ENCODE data around the gene ESAM.

The ESAM gene

GRCh38 chr11:124753624-124754023, 8.5 kb downstream of the ESAM start:
- no peak for DNase-seq (ENCODE audit: extremely low read depth in 1 of 2, low read depth in 1 of 2)

- no peak for DNase-seq (ENCODE audit: extremely low read depth in 1 of 2, low read depth in 1 of 2)
Observed at GRCh38 chr11:124753205-124753604, 8.9 kb downstream of the ESAM start.

DNA sequence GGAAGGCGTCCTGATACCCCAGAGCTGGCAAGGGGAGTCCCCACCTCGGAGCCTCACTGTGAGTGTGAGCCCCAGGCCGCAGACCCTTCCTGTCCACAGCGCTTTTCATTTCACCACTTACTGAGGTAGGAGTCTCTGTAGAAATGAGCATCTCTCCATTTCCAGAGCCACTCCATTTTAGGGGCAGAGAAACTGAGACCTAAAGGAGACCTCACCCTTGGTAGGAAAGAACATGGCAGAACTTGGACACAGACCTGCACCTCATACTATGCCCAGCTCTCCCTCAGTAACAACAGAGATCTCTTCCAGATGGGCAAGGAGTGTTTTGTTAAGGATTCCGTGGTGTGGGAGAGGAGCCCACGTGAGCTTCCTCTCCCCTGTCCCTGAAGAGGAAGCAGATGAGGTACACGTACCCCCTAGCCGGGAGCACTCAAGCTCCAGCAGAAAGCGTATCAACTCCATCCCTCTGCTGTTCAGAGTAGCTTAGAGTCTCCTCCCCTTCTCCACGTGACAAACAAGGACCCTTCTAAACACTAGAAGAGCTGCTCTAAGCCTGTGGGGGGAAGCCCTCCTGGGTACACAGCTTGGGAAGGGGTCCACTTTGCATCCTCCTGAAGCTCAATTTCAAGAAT, 9.5 kb downstream of the ESAM start:
- no peak for DNase-seq (ENCODE audit: extremely low read depth in 1 of 2, low read depth in 1 of 2)

- no peak for DNase-seq (ENCODE audit: extremely low read depth in 1 of 2, low read depth in 1 of 2)
Observed at GRCh38 chr11:124751741-124752470, 10.2 kb downstream of the ESAM start, which contains the start of gene VSIG2. TSS of gene VSIG2 (minus strand) at chr11:124752255. CDS start at chr11:124752137, 118 bp downstream.

GRCh38 chr11:124751391-124751740, 10.7 kb downstream of the ESAM start:
- no peak for DNase-seq (ENCODE audit: extremely low read depth in 1 of 2, low read depth in 1 of 2)

DNA sequence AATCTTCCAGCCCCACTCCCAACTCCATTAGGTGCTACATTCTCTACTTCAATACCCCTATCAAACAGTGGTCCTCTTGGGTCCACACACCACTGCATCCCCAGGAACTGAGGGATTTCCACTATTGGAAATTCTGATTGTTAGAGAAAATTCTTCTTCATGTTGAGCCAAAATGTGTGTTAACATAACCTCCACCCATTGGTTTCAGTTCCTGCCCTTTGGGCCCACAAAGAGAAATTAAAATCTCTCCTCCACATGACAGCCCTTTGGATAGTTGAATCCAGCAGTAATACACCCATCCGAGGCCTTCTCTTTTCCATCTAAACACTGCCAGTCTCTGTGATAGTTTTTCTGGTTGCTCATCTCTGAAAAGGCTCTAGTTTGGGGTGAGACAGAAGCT, 12.2 kb downstream of the ESAM start:
- DNase-seq (ENCODE audit: extremely low read depth in 1 of 2, low read depth in 1 of 2): no peak

GRCh38 chr11:124748481-124749343, 13.4 kb downstream of the ESAM start:
- DNase-seq (ENCODE audit: extremely low read depth in 1 of 2, low read depth in 1 of 2): no peak

- DNase-seq (ENCODE audit: extremely low read depth in 1 of 2, low read depth in 1 of 2): no peak
Observed at GRCh38 chr11:124748100-124748418, 14.0 kb downstream of the ESAM start.

GRCh38 chr11:124747406-124748099, 14.5 kb downstream of the ESAM start:
- DNase-seq (ENCODE audit: extremely low read depth in 1 of 2, low read depth in 1 of 2): no peak

DNA sequence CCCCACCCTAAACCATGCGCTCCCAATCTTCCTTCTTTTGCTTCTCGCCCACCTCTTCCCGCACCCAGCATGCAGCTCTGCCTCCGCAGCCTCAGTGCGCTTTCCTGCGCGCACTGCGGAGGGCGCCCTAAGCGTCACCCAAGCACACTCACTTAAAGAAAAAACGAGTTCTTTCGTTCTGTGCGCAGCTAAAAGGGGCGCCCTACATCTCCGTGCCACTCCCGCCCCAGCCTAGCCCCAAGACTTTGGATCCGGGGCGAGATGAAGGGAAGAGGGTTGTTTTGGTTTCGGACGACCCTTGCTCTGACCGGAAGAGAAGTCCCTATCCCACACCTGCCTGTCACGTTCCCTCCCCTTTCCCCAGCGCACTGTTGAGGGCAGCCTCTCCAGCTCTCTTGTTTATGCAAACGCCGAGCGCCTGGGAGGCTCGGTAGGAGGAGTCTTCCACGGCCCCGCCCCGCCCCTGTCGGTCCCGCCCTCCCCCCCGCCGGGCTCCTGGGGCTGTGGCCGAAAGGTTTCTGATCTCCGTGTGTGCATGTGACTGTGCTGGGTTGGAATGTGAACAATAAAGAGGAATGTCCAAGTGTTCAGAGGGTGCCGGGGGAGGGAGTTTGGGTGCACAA, 15.4 kb downstream of the ESAM start:
- DNase-seq (ENCODE audit: extremely low read depth in 1 of 2, low read depth in 1 of 2): peak; percentile 50 to 60

DNA sequence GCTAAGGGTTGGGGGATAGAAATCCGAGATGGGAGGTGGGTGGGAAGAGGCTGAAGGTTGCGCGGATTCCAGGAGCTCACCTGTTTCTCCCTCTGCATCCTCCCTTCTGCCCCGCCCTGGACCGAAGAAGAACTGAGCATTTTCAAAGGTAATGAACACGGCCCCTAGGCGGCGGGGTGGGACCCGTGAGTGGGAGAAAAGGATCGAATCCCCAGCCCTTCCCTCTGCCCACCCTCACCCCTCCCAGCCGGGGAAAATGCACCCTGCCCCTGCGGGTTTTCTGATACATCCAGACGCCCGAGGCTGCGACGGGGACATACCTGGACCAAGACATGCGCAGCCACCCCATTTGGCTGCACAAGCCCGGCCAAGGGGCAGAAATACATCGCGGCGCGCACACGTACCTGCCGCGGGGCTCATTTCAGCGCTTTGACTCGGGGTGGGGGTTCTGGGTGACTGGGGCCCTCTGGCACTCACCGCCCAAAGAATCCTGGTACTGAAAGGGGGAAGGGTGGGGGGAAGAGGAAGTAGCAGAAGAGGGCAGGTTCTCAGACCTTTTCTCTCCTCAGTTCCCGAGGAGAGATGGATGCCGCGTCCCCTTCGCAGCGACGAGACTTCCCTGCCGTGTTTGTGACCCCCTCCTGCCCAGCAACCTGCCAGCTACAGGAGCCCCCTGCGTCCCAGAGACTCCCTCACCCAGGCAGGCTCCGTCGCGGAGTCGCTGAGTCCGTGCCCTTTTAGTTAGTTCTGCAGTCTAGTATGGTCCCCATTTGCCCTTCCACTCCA, 16.1 kb downstream of the ESAM start:
- DNase-seq (ENCODE audit: extremely low read depth in 1 of 2, low read depth in 1 of 2): no peak

- no peak for DNase-seq (ENCODE audit: extremely low read depth in 1 of 2, low read depth in 1 of 2)
Observed at GRCh38 chr11:124745270-124745834, 16.7 kb downstream of the ESAM start.

- no peak for DNase-seq (ENCODE audit: extremely low read depth in 1 of 2, low read depth in 1 of 2)
Observed at GRCh38 chr11:124743050-124743449, 19.0 kb downstream of the ESAM start.

DNA sequence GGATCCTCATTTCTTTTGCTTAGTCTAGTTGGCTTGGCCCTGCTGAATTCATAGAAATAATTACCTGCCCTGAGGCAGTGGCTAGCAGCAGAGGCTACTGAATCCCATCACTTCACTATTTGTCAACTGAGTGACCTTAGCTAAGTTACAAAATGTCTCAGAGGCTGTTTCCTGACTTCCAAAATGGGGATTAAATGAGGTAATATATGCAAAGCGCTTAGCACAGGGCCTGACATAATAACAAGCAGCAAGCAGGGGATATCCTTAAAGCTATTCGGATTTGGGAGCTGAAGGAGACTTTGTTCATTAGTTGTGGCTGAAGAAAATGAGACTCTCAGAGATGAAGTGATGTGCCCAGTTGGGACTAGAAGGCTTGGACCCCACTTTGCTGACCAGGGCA, 19.5 kb downstream of the ESAM start:
- no peak for DNase-seq (ENCODE audit: extremely low read depth in 1 of 2, low read depth in 1 of 2)

- peak in 1 of 2 donors; percentile 42 for DNase-seq (ENCODE audit: extremely low read depth in 1 of 2, low read depth in 1 of 2)
Observed at GRCh38 chr11:124740277-124740882, 21.7 kb downstream of the ESAM start.

DNA sequence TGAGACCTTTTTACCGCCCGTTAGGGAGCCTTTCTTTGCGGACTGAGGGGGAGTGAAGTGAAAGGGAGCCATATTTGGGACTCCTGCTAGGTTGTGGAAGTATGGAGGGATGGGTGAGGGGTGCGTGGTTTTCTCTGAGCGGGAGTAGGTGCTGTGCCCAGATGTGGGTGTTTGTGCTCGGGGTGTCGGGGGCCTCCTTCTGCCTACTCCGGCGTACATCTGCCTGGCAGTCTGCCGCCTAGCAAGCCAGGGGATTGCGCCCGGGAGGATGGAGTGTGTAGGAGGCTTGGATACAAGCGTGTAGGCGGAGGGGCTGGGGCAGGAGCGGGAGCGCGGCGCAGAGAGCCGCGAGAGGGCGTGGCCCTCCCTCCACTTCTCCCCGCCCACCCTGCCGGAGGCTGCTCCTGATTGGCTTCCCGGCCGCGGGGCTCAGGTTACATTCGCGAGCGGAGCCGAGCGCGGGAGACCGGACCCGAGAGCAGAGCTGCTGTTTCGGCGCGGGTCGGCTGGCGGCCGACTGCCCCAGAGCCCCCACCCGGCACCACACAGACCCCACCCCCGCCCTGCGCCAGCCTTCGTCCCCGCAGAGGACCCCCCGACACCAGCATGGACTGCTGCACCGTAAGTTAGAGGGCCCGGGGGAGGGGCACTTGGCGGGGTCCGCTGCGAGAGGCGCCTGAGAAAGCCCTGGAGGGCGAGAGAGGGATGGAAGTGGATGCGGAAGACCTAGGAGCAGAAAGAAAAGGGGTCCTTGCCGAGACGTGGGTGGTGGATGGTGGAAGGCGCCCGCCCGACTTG, 22.4 kb downstream of the ESAM start, which contains the start of gene NRGN:
Gene NRGN (plus strand): TSS at position 464 of the 798 bp plus-strand sequence. CDS start 143 bp downstream, at position 607.
- peak; percentile 62 to 83 for DNase-seq (ENCODE audit: extremely low read depth in 1 of 2, low read depth in 1 of 2)

DNA sequence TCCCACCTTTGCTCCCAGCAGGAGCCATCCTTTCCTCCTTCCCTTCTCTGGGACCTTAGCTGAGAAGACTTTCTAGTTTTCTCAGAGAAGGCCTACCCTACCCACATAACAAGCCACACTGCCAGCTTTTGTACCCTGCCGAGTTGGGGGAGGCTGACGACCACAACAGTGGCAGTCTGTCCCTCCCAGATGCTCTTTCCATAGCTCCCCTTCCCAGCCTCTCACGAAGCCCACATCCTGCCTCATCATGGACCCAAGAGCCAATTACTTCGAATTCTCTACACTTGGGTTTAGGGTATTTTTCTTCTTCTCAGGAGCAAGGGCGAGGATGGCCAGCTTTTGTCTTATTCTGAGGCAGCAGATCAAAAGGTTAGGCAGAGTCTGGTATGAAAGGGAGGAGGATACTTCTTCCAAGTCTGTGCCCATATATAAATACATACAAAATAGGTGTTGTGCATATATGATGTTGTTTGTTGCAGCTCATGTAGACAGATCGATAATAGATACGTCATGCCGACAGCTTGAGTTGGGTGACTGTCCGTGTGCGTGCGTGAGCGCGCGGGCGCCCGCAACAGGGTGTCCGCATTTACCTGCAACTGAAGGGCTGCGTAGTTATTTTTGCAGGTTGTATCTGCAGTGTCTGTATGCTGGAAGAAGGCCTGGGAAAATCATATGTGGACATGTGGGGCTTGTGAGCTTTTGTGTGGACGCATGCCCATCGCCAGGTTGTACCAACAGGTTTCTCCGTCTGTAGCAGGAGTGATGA, 23.2 kb downstream of the ESAM start:
- DNase-seq (ENCODE audit: extremely low read depth in 1 of 2, low read depth in 1 of 2): no peak
